GM12891 (cell line): ENCODE measurements around the gene PLCD1.

Experiments
- POLR2A ChIP-seq: IDR thresholded peaks from 2 replicates; pipeline ENCODE4 v1.6.1; 2011; ENCODE audit warnings: low read depth, low read length, control low read depth
- POLR2AphosphoS5 ChIP-seq: IDR thresholded peaks from 2 replicates; pipeline ENCODE4 v1.6.1; 2011; ENCODE audit warnings: low read depth, low read length, control low read depth
- TAF1 ChIP-seq: IDR thresholded peaks from 2 replicates; pipeline ENCODE4 v1.6.1; 2011; ENCODE audit warnings: low read depth, low read length, control low read depth

DNA sequence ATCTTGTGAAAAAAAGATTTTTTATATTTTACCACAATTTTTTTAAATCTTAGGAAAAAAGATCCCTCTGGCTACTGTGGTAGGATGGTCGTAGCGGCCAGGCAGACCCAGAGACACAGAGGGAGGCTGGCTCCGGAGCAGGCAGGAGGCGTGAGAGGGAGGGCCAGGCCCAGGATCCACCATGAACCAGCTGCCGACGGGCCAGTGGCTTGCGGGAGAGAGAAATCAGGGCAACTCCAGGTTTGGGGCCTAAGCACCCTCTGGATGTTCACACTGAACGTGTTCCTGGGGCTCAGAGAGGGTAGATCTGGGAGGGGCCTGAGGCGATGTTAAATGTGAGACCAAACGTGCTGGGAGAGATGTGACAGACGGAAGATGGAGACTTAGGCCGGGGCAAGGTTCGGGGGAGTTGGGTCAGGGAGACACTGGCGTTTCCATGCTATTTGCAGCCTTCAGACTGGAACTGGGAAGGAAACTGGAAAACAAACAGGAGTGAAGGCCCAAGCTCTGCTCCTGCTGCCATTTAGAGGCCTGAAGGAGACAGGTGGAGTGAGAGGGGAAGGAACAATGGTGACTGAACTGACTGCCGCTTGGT is 40.4 kb downstream of the PLCD1 start:
- TF ChIP-seq TAF1 (no peak), POLR2A (no peak), POLR2AphosphoS5 (no peak)
